Kidney (tissue), 14 donors: ENCODE results near the gene SIPA1. TPM values are rescaled to one million over a fixed set of nuclear protein-coding genes. Genes with fewer than 3 reads are reported as not detected.

Source experiments
- DNase-seq, 5 donors: peaks; one replicate each; pipeline ENCODE4 v3.0.0-alpha.2; 2013 to 2020
- FAIRE-seq: peaks from 2 replicates; lab custom pipeline; 2012; peaks lifted over from hg19 to GRCh38; lab: Jason Lieb, UNC
- H3K27ac ChIP-seq, 2 donors: one replicate each; pipeline ENCODE4 v1.7.0; 2013; ENCODE audit warnings: low read depth in 2 of 2, low read length in 2 of 2, inconsistent platforms in 1 of 2
- H3K27me3 ChIP-seq: one replicate; pipeline ENCODE4 v1.7.1; 2013; ENCODE audit warnings: low read length, inconsistent platforms; ENCODE audit not compliant: control insufficient read depth, insufficient read depth
- H3K36me3 ChIP-seq, 3 donors: one replicate each; pipeline versions ENCODE4 v1.7.0 to v1.7.1; 2013; ENCODE audit warnings: low read length in 3 of 3, control low read depth in 1 of 3, inconsistent platforms in 1 of 3; ENCODE audit not compliant: insufficient read depth in 3 of 3, control insufficient read depth in 2 of 3
- H3K4me1 ChIP-seq, 3 donors: one replicate each; pipeline versions ENCODE4 v1.7.0 to v1.7.1; 2013; ENCODE audit warnings: low read length in 3 of 3, inconsistent platforms in 1 of 3, low read depth in 1 of 3; ENCODE audit not compliant: control insufficient read depth in 2 of 3, insufficient read depth in 2 of 3
- H3K4me3 ChIP-seq, 3 donors: one replicate each; pipeline versions ENCODE4 v1.7.0 to v1.8.1; 2013; ENCODE audit warnings: low read length in 3 of 3, control low read depth in 1 of 3, inconsistent platforms in 1 of 3
- H3K9ac ChIP-seq, 3 donors: one replicate each; pipeline versions ENCODE4 v1.7.0 to v1.7.1; 2013; ENCODE audit warnings: low read length in 3 of 3, control low read depth in 1 of 3, inconsistent platforms in 1 of 3
- H3K9me3 ChIP-seq, 3 donors: one replicate each; pipeline versions ENCODE4 v1.7.0 to v1.7.1; 2013; ENCODE audit warnings: low read length in 3 of 3, control low read depth in 1 of 3, inconsistent platforms in 1 of 3; ENCODE audit not compliant: control insufficient read depth in 2 of 3, insufficient read depth in 1 of 3
- CTCF ChIP-seq: IDR thresholded peaks from 3 replicates; pipeline ENCODE4 v1.5.1; 2012; ENCODE audit warnings: mild to moderate bottlenecking, moderate library complexity, borderline replicate concordance; ENCODE audit not compliant: insufficient read depth; ENCODE audit errors: extremely low read depth
- intact Hi-C: fragments of 100-400 bp; cut with DNase I; formaldehyde crosslinking; loops from one replicate; pipeline ENCODE4 v1.11.1; 2022
- microRNA-seq: library from miRNA; unstranded; fragments of <30 nt; microRNA quantifications from one replicate; pipeline ENCODE4 v1.2.0, GENCODE V29; 2020
- polyA plus RNA-seq: library from polyadenylated mRNA; stranded (reverse); fragments of 350-450 nt; fragmentation: Illumina TruSeq; extraction: RNeasy Lipid Tissue Mini Kit (QIAGEN cat#74804); gene quantifications from one replicate; pipeline ENCODE4 v1.2.3, GENCODE V29; 2014; ENCODE audit warnings: low read depth, low replicate concordance; ENCODE audit not compliant: insufficient read depth
- total RNA-seq: library from RNA; stranded (reverse); fragmentation: NEBNext Ultra II Directional; extraction: Animal tissue kit (Norgen Biotek cat#: 25700); gene quantifications from one replicate; pipeline ENCODE4 v1.2.1, GENCODE V29; 2021
- donor health status: control.
- donor health status: control.
- donor health status: control.
- donor health status: control.
- donor health status: control.
- donor health status: DM: yes; HTN: yes; CAD: no.
- donor health status: Normal renal cell carcinoma (clear cell type).

Gene SIPA1
- total and polyA plus RNA-seq, 2 donors from 2014 or later: 46.4 to 71.0 TPM

- no peak for TF ChIP-seq CTCF
- Histone ChIP-seq H3K27ac (no peak overlapping the region), H3K36me3 (no peaks in the 10 kb centered on the region), H3K9ac (no peak overlapping the region), H3K27me3 (no peaks in the 10 kb centered on the region), H3K4me1 (peaks cover 0 to 9% (median 3%) of the 10 kb centered on the region in 3 donors), H3K4me3 (no peak overlapping the region), H3K9me3 (no peaks in the 10 kb centered on the region)
- DNase-seq (no peak), FAIRE-seq (no peak)
- intact Hi-C loops: loop anchor here (10.0 kb wide), 1 partner anchor 134 kb away; the partner anchor contains the start of gene SNX32
Observed at GRCh38 chr11:65700399-65700798, 62.5 kb downstream of the SIPA1 start.

Small RNAs within 50 kb of the gene (microRNA-seq; reads per million reads assigned to microRNA genes)
- not detected for gene MIR4489
- not detected for gene MIR4690

Other genes starting within 250 kb of the SIPA1 start
- gene NEAT1, start 215.3 kb upstream of the SIPA1 start, total RNA-seq: 1,006 TPM
- gene NEAT1, start 215.3 kb upstream of the SIPA1 start, polyA plus RNA-seq: 595 TPM
- gene MALAT1, start 139.1 kb upstream of the SIPA1 start, total RNA-seq: 15,262 TPM
- gene MALAT1, start 139.1 kb upstream of the SIPA1 start, polyA plus RNA-seq: 219 TPM
- gene SCYL1, start 113.0 kb upstream of the SIPA1 start, total RNA-seq: 72.2 TPM
- 78.9 TPM for gene SCYL1, start 113.0 kb upstream of the SIPA1 start, polyA plus RNA-seq
- gene LTBP3, start 79.7 kb upstream of the SIPA1 start, total RNA-seq: 165 TPM
- 61.6 TPM for gene LTBP3, start 79.7 kb upstream of the SIPA1 start, polyA plus RNA-seq
- 32.0 TPM for gene ZNRD2, start 67.6 kb upstream of the SIPA1 start, total RNA-seq
- 60.4 TPM for gene ZNRD2, start 67.6 kb upstream of the SIPA1 start, polyA plus RNA-seq
- gene FAM89B, start 65.6 kb upstream of the SIPA1 start, total RNA-seq: 36.7 TPM
- gene FAM89B, start 65.6 kb upstream of the SIPA1 start, polyA plus RNA-seq: 33.5 TPM
- gene EHBP1L1, start 62.0 kb upstream of the SIPA1 start, total RNA-seq: 95.4 TPM
- gene EHBP1L1, start 62.0 kb upstream of the SIPA1 start, polyA plus RNA-seq: 20.5 TPM
- 0.25 TPM for gene KCNK7, start 42.3 kb upstream of the SIPA1 start, total RNA-seq
- not detected for gene KCNK7, start 42.3 kb upstream of the SIPA1 start, polyA plus RNA-seq
- gene MAP3K11, start 23.9 kb upstream of the SIPA1 start, total RNA-seq: 89.1 TPM
- gene MAP3K11, start 23.9 kb upstream of the SIPA1 start, polyA plus RNA-seq: 55.7 TPM
- 44.4 TPM for gene PCNX3, start 22.3 kb upstream of the SIPA1 start, total RNA-seq
- gene PCNX3, start 22.3 kb upstream of the SIPA1 start, polyA plus RNA-seq: 13.6 TPM
- 81.6 TPM for gene RELA, start 24.8 kb downstream of the SIPA1 start, total RNA-seq
- 34.8 TPM for gene RELA, start 24.8 kb downstream of the SIPA1 start, polyA plus RNA-seq
- gene KAT5, start 74.2 kb downstream of the SIPA1 start, total RNA-seq: 74.7 TPM
- gene KAT5, start 74.2 kb downstream of the SIPA1 start, polyA plus RNA-seq: 68.4 TPM
- 43.7 TPM for gene RNASEH2C, start 82.7 kb downstream of the SIPA1 start, total RNA-seq
- gene RNASEH2C, start 82.7 kb downstream of the SIPA1 start, polyA plus RNA-seq: 129 TPM
- gene AP5B1, start 142.9 kb downstream of the SIPA1 start, total RNA-seq: 18.3 TPM
- gene AP5B1, start 142.9 kb downstream of the SIPA1 start, polyA plus RNA-seq: 6.3 TPM
- 6.6 TPM for gene OVOL1, start 149.0 kb downstream of the SIPA1 start, total RNA-seq
- gene OVOL1, start 149.0 kb downstream of the SIPA1 start, polyA plus RNA-seq: 6.7 TPM
- 1.0 TPM for gene SNX32, start 195.9 kb downstream of the SIPA1 start, total RNA-seq
- 0.43 TPM for gene SNX32, start 195.9 kb downstream of the SIPA1 start, polyA plus RNA-seq
- gene CFL1, start 220.1 kb downstream of the SIPA1 start, total RNA-seq: 705 TPM
- 846 TPM for gene CFL1, start 220.1 kb downstream of the SIPA1 start, polyA plus RNA-seq
- gene MUS81, start 222.3 kb downstream of the SIPA1 start, total RNA-seq: 54.9 TPM
- gene MUS81, start 222.3 kb downstream of the SIPA1 start, polyA plus RNA-seq: 31.2 TPM
- 64.2 TPM for gene EFEMP2, start 234.7 kb downstream of the SIPA1 start, total RNA-seq
- 60.0 TPM for gene EFEMP2, start 234.7 kb downstream of the SIPA1 start, polyA plus RNA-seq
- gene CTSW, start 241.7 kb downstream of the SIPA1 start, total RNA-seq: 3.9 TPM
- 1.3 TPM for gene CTSW, start 241.7 kb downstream of the SIPA1 start, polyA plus RNA-seq